A549 (cell line): ENCODE measurements around the gene LRRC8E. TPM values are rescaled to one million over a fixed set of nuclear protein-coding genes. Genes with fewer than 3 reads are reported as not detected.

Experiments
- ATAC-seq, 2 experiments: fragments of 200-7000 bp in 1 of 2; fragments of >200 bp in 1 of 2; cut with Nextera tagmentation in 1 of 2; cut with Tn5 transposase in 1 of 2; 3 replicates each; pipeline versions ENCODE4 v1.8.0 to v1.9.1; 2018 to 2020; ENCODE audit warnings: mild to moderate bottlenecking in 1 of 2, moderate library complexity in 1 of 2
- CTCF ChIA-PET: fragments of 300-600 bp; sonication (Branson Sonifier 250); formaldehyde crosslinking; extraction: SDS; loops from one replicate; lab custom pipeline; 2021; ENCODE audit warnings: antibody characterized with exemption, inconsistent platforms; lab: Yijun Ruan, JAX
- POLR2A ChIA-PET: fragments of 350-600 bp; formaldehyde crosslinking; extraction: SDS; loops from one replicate; lab custom pipeline; 2021; ENCODE audit warnings: antibody characterized with exemption, inconsistent platforms; lab: Yijun Ruan, JAX
- DNase-seq, 2 experiments: peaks; one replicate each; pipeline versions ENCODE4 v3.0.0 to v3.0.0-alpha.2; 2011 to 2016; ENCODE audit warnings: low read depth in 1 of 2, low spot score in 1 of 2
- FAIRE-seq: peaks from 2 replicates; lab custom pipeline; 2011; peaks lifted over from hg19 to GRCh38; lab: Jason Lieb, UNC
- H3K27ac ChIP-seq, 2 experiments: fragments of >200 bp; sonication (Bioruptor Twin); formaldehyde crosslinking; 3 replicates each; pipeline ENCODE4 v1.5.1; 2016 to 2017
- H3K4me1 ChIP-seq: fragments of >200 bp; sonication (Bioruptor Twin); formaldehyde crosslinking; 3 replicates; pipeline ENCODE4 v1.6.1; 2016
- H3K4me2 ChIP-seq: fragments of >200 bp; sonication (Bioruptor Twin); formaldehyde crosslinking; 3 replicates; pipeline ENCODE4 v1.6.1; 2016
- H3K4me3 ChIP-seq: fragments of >200 bp; sonication (Bioruptor Twin); formaldehyde crosslinking; 3 replicates; pipeline ENCODE4 v1.5.1; 2016
- H3K9me3 ChIP-seq: fragments of >200 bp; sonication (Bioruptor Twin); formaldehyde crosslinking; 3 replicates; pipeline ENCODE4 v1.6.1; 2016
- CBX2 ChIP-seq: fragments of 200-600 bp; sonication (generic); IDR thresholded peaks from 2 replicates; pipeline ENCODE4 v1.6.1; 2016; ENCODE audit warnings: low read depth, mild to moderate bottlenecking, borderline replicate concordance
- CHD2 ChIP-seq: fragments of 150-350 bp; IDR thresholded peaks from 2 replicates; pipeline ENCODE4 v1.6.1; 2014; ENCODE audit warnings: low read length; ENCODE audit not compliant: partially characterized antibody
- CHD4 ChIP-seq: fragments of 200-600 bp; sonication (generic); IDR thresholded peaks from 2 replicates; pipeline ENCODE4 v1.6.1; 2016; ENCODE audit warnings: antibody characterized with exemption, mild to moderate bottlenecking, borderline replicate concordance
- FOSL2 ChIP-seq, 2 experiments: fragments of 450-650 bp in 1 of 2; fragments of >200 bp in 1 of 2; sonication (Bioruptor Twin) in 1 of 2; formaldehyde crosslinking; IDR thresholded peaks; 2 replicates each; pipeline versions ENCODE4 v1.5.0 to v1.6.1; 2016 to 2020; ENCODE audit warnings: mild to moderate bottlenecking in 1 of 2, moderate library complexity in 1 of 2
- HDAC2 ChIP-seq: fragments of 200-600 bp; sonication (generic); IDR thresholded peaks from 2 replicates; pipeline ENCODE4 v1.6.1; 2016
- HOXB5 ChIP-seq: fragments of 250-450 bp; sonication (Bioruptor Pico); IDR thresholded peaks from 2 replicates; pipeline ENCODE4 v1.5.0; 2020; ENCODE audit warnings: mild to moderate bottlenecking, moderate library complexity
- KDM5A ChIP-seq: fragments of 200-600 bp; sonication (generic); IDR thresholded peaks from 2 replicates; pipeline ENCODE4 v1.6.1; 2016; ENCODE audit warnings: antibody characterized with exemption, mild to moderate bottlenecking
- NR3C1 ChIP-seq: fragments of >200 bp; sonication (Bioruptor Twin); formaldehyde crosslinking; IDR thresholded peaks from 3 replicates; pipeline ENCODE4 v1.6.1; 2017
- RCOR1 ChIP-seq: fragments of 150-350 bp; IDR thresholded peaks from 2 replicates; pipeline ENCODE4 v1.6.1; 2014; ENCODE audit warnings: antibody characterized with exemption, low read length, low read depth
- SREBF2 ChIP-seq: fragments of 450-650 bp; IDR thresholded peaks from 2 replicates; pipeline ENCODE4 v1.6.1; 2014; ENCODE audit warnings: mild to moderate bottlenecking, moderate library complexity
- TFCP2L1 ChIP-seq: fragments of 250-450 bp; sonication (Bioruptor Pico); IDR thresholded peaks from 2 replicates; pipeline ENCODE4 v1.5.0; 2021; ENCODE audit warnings: mild to moderate bottlenecking
- TP53 ChIP-seq: fragments of 250-450 bp; sonication (Bioruptor Pico); IDR thresholded peaks from 2 replicates; pipeline ENCODE4 v1.5.0; 2021; ENCODE audit warnings: mild to moderate bottlenecking, moderate library complexity
- ZC3H11A ChIP-seq: fragments of 450-650 bp; IDR thresholded peaks from 2 replicates; pipeline ENCODE4 v1.6.1; 2014; ENCODE audit warnings: antibody characterized with exemption, mild to moderate bottlenecking
- ZSCAN20 ChIP-seq: fragments of 250-450 bp; sonication (Bioruptor Pico); IDR thresholded peaks from 2 replicates; pipeline ENCODE4 v1.8.0; 2022; ENCODE audit warnings: mild to moderate bottlenecking, moderate library complexity
- WGBS: methylation state at CpG from one replicate; pipeline ENCODE4 v1.1.6; 2017; ENCODE audit errors: missing lambda C conversion rate; 5-methylcytosine and 5-hydroxymethylcytosine counted together
- polyA plus RNA-seq, 4 experiments: library from polyadenylated mRNA; depleted of rRNA in 3 of 4; stranded (reverse); fragments of >200 nt; fragmentation: RNase III in 1 of 4; extraction: RNeasy Plus Mini Kit Qiagen cat#74134 plus additional on column Dnase treatment in 1 of 4; gene quantifications; 2 replicates in 3 of 4; 3 replicates in 1 of 4; pipeline ENCODE4 v1.2.3, GENCODE V29; 2011 to 2017
- TF ChIP-seq, protein P1 (sequence below): fragments of 450-650 bp; IDR thresholded peaks from 2 replicates; pipeline ENCODE4 v1.6.1; 2014; ENCODE audit warnings: antibody characterized with exemption
- TF ChIP-seq, protein P2 (sequence below): fragments of 250-450 bp; sonication (Bioruptor Pico); IDR thresholded peaks from 2 replicates; pipeline ENCODE4 v1.5.0; 2021; ENCODE audit warnings: mild to moderate bottlenecking, moderate library complexity, borderline replicate concordance
- TF ChIP-seq, protein P3 (sequence below): IDR thresholded peaks from 2 replicates; pipeline ENCODE4 v1.6.1; 2012

The LRRC8E gene
- polyA plus RNA-seq, 2 of the 4 experiments (the other 2 are of a cell fraction) = 4.0 to 4.4 TPM

DNA sequence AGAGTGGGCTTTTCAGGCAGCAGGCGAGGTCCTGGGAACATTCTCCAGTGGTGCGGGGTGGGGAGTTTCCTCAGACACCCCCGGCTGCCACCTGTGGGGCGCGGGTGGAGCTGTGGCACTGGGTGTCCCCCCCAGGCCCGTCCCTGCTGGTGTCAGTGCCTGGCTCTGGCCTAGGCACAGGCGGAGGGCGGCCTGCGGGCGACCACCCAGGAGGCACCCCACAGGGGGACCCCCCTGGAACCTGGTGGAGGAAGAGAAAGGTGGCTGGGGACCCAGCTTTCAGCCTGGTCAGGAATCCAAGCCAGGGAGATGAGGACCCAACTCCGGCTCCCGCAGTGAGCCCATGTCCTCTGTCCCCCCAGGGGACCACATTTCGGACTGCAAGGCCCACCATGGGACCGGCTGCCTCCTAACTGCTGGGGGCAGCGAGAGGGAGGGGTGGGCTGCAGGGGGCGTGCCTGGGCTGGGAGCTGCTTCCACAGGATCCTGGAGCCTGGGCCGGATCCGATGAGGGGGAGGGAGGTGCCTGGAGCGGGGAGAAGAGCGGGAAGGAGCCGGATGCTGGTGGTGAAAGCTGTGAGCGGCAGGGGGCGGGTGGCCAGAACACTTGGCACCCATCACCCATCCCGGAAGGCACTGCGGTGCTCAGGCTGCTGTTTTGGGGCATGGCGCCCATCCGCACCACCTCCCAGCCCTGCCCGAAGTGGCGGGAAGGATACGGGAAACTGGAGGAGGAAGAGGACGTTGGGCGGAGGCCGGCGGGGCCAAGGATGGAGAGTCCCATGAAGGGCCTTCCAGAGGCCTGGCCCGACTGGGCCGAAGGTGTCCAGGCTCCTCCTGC is 43.1 kb downstream of the LRRC8E start:
- ATAC-seq (no peak), FAIRE-seq (no peak), DNase-seq (no peak)
- TF ChIP-seq, protein P1, sequence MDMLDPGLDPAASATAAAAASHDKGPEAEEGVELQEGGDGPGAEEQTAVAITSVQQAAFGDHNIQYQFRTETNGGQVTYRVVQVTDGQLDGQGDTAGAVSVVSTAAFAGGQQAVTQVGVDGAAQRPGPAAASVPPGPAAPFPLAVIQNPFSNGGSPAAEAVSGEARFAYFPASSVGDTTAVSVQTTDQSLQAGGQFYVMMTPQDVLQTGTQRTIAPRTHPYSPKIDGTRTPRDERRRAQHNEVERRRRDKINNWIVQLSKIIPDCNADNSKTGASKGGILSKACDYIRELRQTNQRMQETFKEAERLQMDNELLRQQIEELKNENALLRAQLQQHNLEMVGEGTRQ = no peak
- TF ChIP-seq, protein P2, sequence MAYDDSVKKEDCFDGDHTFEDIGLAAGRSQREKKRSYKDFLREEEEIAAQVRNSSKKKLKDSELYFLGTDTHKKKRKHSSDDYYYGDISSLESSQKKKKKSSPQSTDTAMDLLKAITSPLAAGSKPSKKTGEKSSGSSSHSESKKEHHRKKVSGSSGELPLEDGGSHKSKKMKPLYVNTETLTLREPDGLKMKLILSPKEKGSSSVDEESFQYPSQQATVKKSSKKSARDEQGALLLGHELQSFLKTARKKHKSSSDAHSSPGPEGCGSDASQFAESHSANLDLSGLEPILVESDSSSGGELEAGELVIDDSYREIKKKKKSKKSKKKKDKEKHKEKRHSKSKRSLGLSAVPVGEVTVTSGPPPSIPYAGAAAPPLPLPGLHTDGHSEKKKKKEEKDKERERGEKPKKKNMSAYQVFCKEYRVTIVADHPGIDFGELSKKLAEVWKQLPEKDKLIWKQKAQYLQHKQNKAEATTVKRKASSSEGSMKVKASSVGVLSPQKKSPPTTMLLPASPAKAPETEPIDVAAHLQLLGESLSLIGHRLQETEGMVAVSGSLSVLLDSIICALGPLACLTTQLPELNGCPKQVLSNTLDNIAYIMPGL (CRISPR knock-in tag) = no peak
- TF ChIP-seq TFCP2L1 (no peak), CHD2 (no peak), ZC3H11A (no peak), KDM5A (no peak), FOSL2 (IDR thresholded peaks at IDR 0.05) (no peak), FOSL2 (CRISPR knock-in tag; IDR thresholded peaks at IDR 0.05) (no peak), SREBF2 (no peak), HOXB5 (CRISPR knock-in tag) (no peak)
- Histone ChIP-seq H3K4me2 (no peak overlapping the region), H3K27ac (no peak overlapping the region), H3K4me1 (peaks cover 18% of the 10 kb centered on the region), H3K4me3 (no peak overlapping the region), H3K9me3 (no peaks in the 10 kb centered on the region)
- ChIA-PET CTCF (interaction anchor here (1.1 to 5.7 kb wide), 2 partner anchors 11 to 39 kb away, joined by 3 to 56 read pairs; partner anchors contain the start of gene TIMM44), POLR2A (interaction anchor here (3.2 kb wide), 1 partner anchor 13 kb away, joined by 20 read pairs; the partner anchor contains the start of gene TIMM44)
- 93% methylated on average over 26 of the region's 36 CpGs for WGBS

DNA sequence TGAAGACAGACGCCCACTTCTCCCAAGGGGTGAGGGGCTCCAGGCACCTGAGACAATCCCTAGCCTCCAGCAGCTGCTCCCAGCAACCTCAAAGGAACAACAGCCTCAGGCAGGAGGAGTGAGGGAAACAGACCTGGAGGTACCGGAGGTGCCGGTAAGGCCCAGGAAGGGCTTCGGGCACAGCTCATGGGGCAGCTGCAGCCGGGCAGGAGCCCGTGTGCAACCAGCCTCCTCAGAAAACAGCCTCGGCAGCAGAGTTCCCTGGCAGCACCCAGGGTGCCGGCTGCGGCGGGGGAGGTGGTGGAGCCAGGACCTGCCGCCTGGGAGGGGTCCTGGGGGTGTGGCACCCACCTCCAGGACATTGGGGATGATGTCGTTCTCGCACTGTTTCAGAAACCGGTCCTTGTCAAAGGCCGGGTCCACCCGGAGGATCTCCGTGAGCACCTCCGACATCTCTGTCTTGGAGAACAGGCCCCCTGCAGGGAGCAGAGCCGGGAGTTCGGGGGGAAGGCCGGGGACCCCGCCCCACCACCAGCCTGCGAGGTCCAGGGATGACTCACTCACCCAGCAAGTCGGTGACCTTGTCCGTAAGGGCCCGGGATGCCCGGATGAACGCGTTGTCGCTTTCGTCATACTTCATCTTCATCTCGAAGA is 44.1 kb downstream of the LRRC8E start:
- ATAC-seq = no peak
- TF ChIP-seq, protein P1 = no peak
- no peak for FAIRE-seq
- 88% methylated on average over 16 of the region's 32 CpGs for WGBS
- ChIA-PET POLR2A (no interaction called here), CTCF (interaction anchor here (1.1 to 5.7 kb wide), 2 partner anchors 10 to 38 kb away, joined by 3 to 56 read pairs; partner anchors contain the start of gene TIMM44)
- no peak overlapping the region for H3K4me3 ChIP-seq
- H3K4me2 ChIP-seq = no peak overlapping the region
- DNase-seq = no peak
- no peaks in the 10 kb centered on the region for H3K9me3 ChIP-seq
- no peak overlapping the region for H3K27ac ChIP-seq
- H3K4me1 ChIP-seq = peaks cover 17% of the 10 kb centered on the region

DNA sequence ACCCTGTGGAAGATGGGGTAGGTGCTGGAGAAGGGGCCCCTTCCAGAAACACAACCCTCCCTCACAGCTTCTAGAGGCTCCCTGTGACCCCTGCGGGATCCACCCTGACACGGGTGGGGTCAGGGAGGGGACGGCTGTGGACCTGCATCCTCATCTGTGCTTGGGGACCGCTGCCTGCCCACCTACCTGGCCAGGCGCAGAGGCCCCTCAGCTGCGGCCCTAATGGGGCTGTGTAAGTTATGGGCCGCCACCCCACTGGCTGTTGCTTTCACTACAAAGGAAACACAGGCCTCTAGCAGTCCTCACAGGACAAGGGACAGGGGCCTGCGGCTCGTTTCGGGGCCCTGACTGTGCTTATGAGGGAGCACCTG is 44.6 kb downstream of the LRRC8E start:
- H3K4me3 ChIP-seq = no peak overlapping the region
- 95% methylated on average over 5 of the region's 10 CpGs for WGBS
- DNase-seq (no peak), ATAC-seq (no peak), FAIRE-seq (no peak)
- no peak overlapping the region for H3K27ac ChIP-seq
- H3K4me2 ChIP-seq = no peak overlapping the region
- ChIA-PET CTCF (interaction anchor here (5.7 kb wide), 1 partner anchor 10 kb away, joined by 56 read pairs; the partner anchor contains the start of gene TIMM44), POLR2A (no interaction called here)
- H3K9me3 ChIP-seq = no peaks in the 10 kb centered on the region
- TF ChIP-seq, protein P3, sequence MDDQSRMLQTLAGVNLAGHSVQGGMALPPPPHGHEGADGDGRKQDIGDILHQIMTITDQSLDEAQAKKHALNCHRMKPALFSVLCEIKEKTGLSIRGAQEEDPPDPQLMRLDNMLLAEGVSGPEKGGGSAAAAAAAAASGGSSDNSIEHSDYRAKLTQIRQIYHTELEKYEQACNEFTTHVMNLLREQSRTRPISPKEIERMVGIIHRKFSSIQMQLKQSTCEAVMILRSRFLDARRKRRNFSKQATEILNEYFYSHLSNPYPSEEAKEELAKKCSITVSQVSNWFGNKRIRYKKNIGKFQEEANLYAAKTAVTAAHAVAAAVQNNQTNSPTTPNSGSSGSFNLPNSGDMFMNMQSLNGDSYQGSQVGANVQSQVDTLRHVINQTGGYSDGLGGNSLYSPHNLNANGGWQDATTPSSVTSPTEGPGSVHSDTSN = no peak
- TF ChIP-seq RCOR1 (no peak), NR3C1 (no peak), HDAC2 (no peak), CBX2 (no peak), ZSCAN20 (CRISPR knock-in tag) (no peak), CHD4 (no peak), TP53 (CRISPR knock-in tag) (no peak)
- peaks cover 17% of the 10 kb centered on the region for H3K4me1 ChIP-seq
